Activated CD4-positive, alpha-beta T cell treated with anti-CD3 and anti-CD28 coated beads for 1 hour (primary cell): ENCODE data around the gene ZNF316.

Source experiments
- DNase-seq: peaks from one replicate; pipeline ENCODE4 v3.0.0-alpha.2; 2020

The ZNF316 gene

GRCh38 chr7:6701860-6702259, 64.7 kb downstream of the ZNF316 start:
- DNase-seq = no peak
